ENCODE results near the gene SLC1A3. TPM values are rescaled to one million over a fixed set of nuclear protein-coding genes. Genes with fewer than 3 reads are reported as not detected.

SLC1A3 gene
- total RNA-seq, 1 donor from 2014 or later, result 1.6 TPM

- Mint-ChIP-seq H3K4me1 (ENCODE audit: low read depth, unreplicated experiment) (peaks cover 14% of the 10 kb centered on the region), H3K27ac (ENCODE audit: unreplicated experiment) (no peak overlapping the region), H3K27me3 (ENCODE audit: unreplicated experiment) (peaks cover 1% of the 10 kb centered on the region), H3K9me3 (ENCODE audit: unreplicated experiment) (peaks cover 3% of the 10 kb centered on the region), H3K36me3 (ENCODE audit: unreplicated experiment) (no peaks in the 10 kb centered on the region), H3K4me3 (ENCODE audit: unreplicated experiment) (no peak overlapping the region)
- TF ChIP-seq, protein P1, sequence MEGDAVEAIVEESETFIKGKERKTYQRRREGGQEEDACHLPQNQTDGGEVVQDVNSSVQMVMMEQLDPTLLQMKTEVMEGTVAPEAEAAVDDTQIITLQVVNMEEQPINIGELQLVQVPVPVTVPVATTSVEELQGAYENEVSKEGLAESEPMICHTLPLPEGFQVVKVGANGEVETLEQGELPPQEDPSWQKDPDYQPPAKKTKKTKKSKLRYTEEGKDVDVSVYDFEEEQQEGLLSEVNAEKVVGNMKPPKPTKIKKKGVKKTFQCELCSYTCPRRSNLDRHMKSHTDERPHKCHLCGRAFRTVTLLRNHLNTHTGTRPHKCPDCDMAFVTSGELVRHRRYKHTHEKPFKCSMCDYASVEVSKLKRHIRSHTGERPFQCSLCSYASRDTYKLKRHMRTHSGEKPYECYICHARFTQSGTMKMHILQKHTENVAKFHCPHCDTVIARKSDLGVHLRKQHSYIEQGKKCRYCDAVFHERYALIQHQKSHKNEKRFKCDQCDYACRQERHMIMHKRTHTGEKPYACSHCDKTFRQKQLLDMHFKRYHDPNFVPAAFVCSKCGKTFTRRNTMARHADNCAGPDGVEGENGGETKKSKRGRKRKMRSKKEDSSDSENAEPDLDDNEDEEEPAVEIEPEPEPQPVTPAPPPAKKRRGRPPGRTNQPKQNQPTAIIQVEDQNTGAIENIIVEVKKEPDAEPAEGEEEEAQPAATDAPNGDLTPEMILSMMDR (IDR thresholded peaks at IDR 0.05; ENCODE audit: partially characterized antibody, unreplicated experiment), result no peak
- DNase-seq, result no peak
Measured at GRCh38 chr5:36704131-36704530, 97.7 kb downstream of the SLC1A3 start.

DNA sequence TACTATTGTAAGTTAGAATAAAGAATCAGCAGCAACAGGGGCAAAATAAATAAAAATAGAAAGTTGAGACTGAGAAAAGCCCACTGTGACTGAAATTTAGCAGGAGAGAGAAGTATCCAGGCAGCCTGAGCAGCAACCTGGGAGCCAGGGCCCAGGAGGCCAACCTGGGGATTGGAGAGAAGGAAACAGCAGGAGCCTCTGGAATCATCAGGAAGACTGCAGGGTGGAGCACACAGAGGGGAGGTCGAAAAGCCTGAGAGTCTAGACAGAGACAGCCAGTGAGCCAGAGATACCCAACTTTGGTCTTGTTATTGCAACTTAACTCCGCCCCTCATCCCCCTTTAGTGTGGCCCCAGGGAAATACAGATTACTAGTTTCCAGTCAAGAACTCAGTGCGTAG lies 98.6 kb downstream of the SLC1A3 start:
- Mint-ChIP-seq H3K4me1 (ENCODE audit: low read depth, unreplicated experiment) (peaks cover 14% of the 10 kb centered on the region), H3K9me3 (ENCODE audit: unreplicated experiment) (peaks cover 3% of the 10 kb centered on the region), H3K4me3 (ENCODE audit: unreplicated experiment) (no peak overlapping the region), H3K27me3 (ENCODE audit: unreplicated experiment) (peaks cover 1% of the 10 kb centered on the region), H3K27ac (ENCODE audit: unreplicated experiment) (no peak overlapping the region), H3K36me3 (ENCODE audit: unreplicated experiment) (no peaks in the 10 kb centered on the region)
- DNase-seq, result no peak
- TF ChIP-seq, protein P1 (IDR thresholded peaks at IDR 0.05; ENCODE audit: partially characterized antibody, unreplicated experiment), result no peak

DNA sequence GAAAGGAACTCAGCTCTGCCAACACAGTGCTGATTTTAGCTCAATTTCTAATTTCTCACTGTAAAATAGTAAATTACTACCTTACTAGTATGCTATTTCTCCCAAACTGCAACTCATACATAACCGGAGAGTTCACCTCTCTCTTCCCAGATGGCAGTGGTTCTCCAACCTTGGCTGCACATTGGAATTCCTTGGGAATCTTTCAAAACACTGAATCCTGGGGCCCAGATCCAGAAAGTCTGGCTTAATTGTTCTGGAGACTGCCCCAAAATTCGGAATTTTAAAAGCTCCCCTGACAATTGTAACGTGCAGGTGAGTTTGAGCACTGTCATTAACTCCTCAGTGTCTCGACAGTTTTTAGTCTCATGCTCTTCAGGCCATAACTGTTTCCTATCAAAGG lies 100.3 kb downstream of the SLC1A3 start:
- no peak for DNase-seq
- H3K4me3 Mint-ChIP-seq (ENCODE audit: unreplicated experiment), result no peak overlapping the region
- peaks cover 1% of the 10 kb centered on the region for H3K27me3 Mint-ChIP-seq (ENCODE audit: unreplicated experiment)
- H3K9me3 Mint-ChIP-seq (ENCODE audit: unreplicated experiment), result peaks cover 3% of the 10 kb centered on the region
- H3K27ac Mint-ChIP-seq (ENCODE audit: unreplicated experiment), result no peak overlapping the region
- H3K4me1 Mint-ChIP-seq (ENCODE audit: low read depth, unreplicated experiment), result peaks cover 14% of the 10 kb centered on the region
- TF ChIP-seq, protein P1 (IDR thresholded peaks at IDR 0.05; ENCODE audit: partially characterized antibody, unreplicated experiment), result no peak
- no peaks in the 10 kb centered on the region for H3K36me3 Mint-ChIP-seq (ENCODE audit: unreplicated experiment)

- H3K36me3 Mint-ChIP-seq (ENCODE audit: unreplicated experiment), result no peaks in the 10 kb centered on the region
- no peaks in the 10 kb centered on the region for H3K27me3 Mint-ChIP-seq (ENCODE audit: unreplicated experiment)
- no peak for DNase-seq
- H3K4me3 Mint-ChIP-seq (ENCODE audit: unreplicated experiment), result no peak overlapping the region
- no peak overlapping the region for H3K27ac Mint-ChIP-seq (ENCODE audit: unreplicated experiment)
- peaks cover 3% of the 10 kb centered on the region for H3K9me3 Mint-ChIP-seq (ENCODE audit: unreplicated experiment)
- TF ChIP-seq, protein P1 (IDR thresholded peaks at IDR 0.05; ENCODE audit: partially characterized antibody, unreplicated experiment), result no peak
- H3K4me1 Mint-ChIP-seq (ENCODE audit: low read depth, unreplicated experiment), result peaks cover 13% of the 10 kb centered on the region
Measured at GRCh38 chr5:36708996-36709395, 102.6 kb downstream of the SLC1A3 start.

DNA sequence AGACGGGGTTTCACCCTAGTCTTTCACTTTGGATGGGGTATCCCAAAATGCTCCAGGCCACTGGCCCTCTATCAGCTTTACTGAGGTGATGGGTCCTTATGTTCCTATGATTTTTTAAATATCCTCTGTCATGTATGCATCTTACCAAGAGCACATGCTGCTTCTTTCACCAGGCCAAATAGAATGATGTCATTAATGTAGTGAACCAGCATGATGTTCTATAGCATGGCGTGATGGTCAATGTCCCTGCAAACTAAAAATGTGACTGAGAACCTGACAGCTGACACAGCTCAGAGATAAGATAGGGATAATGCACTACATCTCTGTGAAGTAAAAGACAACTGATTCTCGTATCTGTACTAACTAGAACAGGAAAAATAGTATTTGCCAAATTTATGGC lies 103.6 kb downstream of the SLC1A3 start:
- Mint-ChIP-seq H3K4me1 (ENCODE audit: low read depth, unreplicated experiment) (peaks cover 6% of the 10 kb centered on the region), H3K9me3 (ENCODE audit: unreplicated experiment) (peaks cover 3% of the 10 kb centered on the region)
- TF ChIP-seq, protein P1 (IDR thresholded peaks at IDR 0.05; ENCODE audit: partially characterized antibody, unreplicated experiment), result no peak

More for the DNA sequence above, 103.6 kb downstream of the SLC1A3 start:
- H3K27ac Mint-ChIP-seq (ENCODE audit: unreplicated experiment), result no peak overlapping the region
- no peaks in the 10 kb centered on the region for H3K36me3 Mint-ChIP-seq (ENCODE audit: unreplicated experiment)
- DNase-seq, result no peak
- H3K27me3 Mint-ChIP-seq (ENCODE audit: unreplicated experiment), result no peaks in the 10 kb centered on the region
- no peak overlapping the region for H3K4me3 Mint-ChIP-seq (ENCODE audit: unreplicated experiment)
